ENCODE measurements around the gene PCDH17.

DNA sequence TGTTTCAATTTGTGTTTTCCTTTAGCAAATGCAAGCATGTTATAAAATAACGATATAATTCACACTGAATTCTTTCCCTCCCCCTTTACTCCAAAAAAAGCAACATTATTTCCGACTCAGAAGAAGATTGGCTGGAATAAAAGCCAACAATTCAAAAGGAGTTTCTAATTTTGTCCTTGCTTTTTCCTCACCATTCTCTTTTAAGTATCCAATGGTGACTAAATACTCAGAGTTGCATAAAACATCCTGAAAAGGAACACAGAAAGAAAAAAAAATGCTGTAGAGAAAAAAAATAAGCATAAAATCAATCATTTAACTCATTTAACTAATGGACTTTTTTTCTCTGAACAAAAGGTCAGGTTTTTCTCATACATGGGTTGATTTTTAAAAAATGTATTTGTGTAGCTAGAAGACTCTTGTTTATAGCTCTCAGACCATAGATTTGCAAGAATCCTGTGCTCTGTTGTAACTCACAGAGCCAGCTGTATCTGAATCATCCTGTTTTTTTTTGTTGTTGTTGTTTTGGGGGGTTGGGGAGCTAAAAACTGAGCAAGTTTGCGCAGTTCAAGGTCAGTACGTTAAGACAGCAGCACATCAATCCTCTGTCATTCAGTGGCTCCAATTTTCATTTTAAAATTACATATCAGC lies 108.1 kb downstream of the PCDH17 start:
- TF ChIP-seq TEAD4 (CRISPR knock-in tag; IDR thresholded peaks at IDR 0.05) (no peak), ZNF416 (CRISPR knock-in tag; IDR thresholded peaks at IDR 0.05) (no peak), CREB1 (CRISPR knock-in tag; IDR thresholded peaks at IDR 0.05) (no peak)
- TF ChIP-seq, protein P1, sequence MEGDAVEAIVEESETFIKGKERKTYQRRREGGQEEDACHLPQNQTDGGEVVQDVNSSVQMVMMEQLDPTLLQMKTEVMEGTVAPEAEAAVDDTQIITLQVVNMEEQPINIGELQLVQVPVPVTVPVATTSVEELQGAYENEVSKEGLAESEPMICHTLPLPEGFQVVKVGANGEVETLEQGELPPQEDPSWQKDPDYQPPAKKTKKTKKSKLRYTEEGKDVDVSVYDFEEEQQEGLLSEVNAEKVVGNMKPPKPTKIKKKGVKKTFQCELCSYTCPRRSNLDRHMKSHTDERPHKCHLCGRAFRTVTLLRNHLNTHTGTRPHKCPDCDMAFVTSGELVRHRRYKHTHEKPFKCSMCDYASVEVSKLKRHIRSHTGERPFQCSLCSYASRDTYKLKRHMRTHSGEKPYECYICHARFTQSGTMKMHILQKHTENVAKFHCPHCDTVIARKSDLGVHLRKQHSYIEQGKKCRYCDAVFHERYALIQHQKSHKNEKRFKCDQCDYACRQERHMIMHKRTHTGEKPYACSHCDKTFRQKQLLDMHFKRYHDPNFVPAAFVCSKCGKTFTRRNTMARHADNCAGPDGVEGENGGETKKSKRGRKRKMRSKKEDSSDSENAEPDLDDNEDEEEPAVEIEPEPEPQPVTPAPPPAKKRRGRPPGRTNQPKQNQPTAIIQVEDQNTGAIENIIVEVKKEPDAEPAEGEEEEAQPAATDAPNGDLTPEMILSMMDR (IDR thresholded peaks at IDR 0.05): no peak
- TF ChIP-seq, protein P2, sequence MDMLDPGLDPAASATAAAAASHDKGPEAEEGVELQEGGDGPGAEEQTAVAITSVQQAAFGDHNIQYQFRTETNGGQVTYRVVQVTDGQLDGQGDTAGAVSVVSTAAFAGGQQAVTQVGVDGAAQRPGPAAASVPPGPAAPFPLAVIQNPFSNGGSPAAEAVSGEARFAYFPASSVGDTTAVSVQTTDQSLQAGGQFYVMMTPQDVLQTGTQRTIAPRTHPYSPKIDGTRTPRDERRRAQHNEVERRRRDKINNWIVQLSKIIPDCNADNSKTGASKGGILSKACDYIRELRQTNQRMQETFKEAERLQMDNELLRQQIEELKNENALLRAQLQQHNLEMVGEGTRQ (CRISPR knock-in tag; IDR thresholded peaks at IDR 0.05): no peak

All from WTC11 (cell line).